ENCODE measurements around the gene DERL2.

GRCh38 chr17:5500589-5501391 is 14.8 kb upstream of the DERL2 start:
- TF ChIP-seq CTCF (IDR thresholded peaks at IDR 0.05) (no peak), EP300 (IDR thresholded peaks at IDR 0.05) (no peak)
